Pulmonary artery endothelial cell (primary cell): ENCODE results near the gene DENND1A. TPM values are rescaled to one million over a fixed set of nuclear protein-coding genes. Genes with fewer than 3 reads are reported as not detected.
"Not testable (repeated sequence)": the region's sequence is repeated elsewhere in the genome, so short reads cannot be mapped to it uniquely, and the experiment has no call there.

ENCODE experiments used
- DNase-seq: peaks from one replicate; pipeline ENCODE4 v3.0.0-alpha.2; 2011; ENCODE audit warnings: low read depth, low spot score
- total RNA-seq: library from RNA; depleted of rRNA; stranded (reverse); fragments of >200 nt; gene quantifications from 2 replicates; pipeline ENCODE4 v1.2.3, GENCODE V29; 2014

DENND1A gene
- total RNA-seq, 1 donor from 2014 or later = 11.7 TPM

GRCh38 chr9:123825342-123826060 is 104.4 kb downstream of the DENND1A start:
- DNase-seq = no peak

GRCh38 chr9:123823194-123823947 is 106.6 kb downstream of the DENND1A start:
- DNase-seq = no peak

GRCh38 chr9:123821619-123822018 is 108.3 kb downstream of the DENND1A start:
- no peak for DNase-seq

- DNase-seq = no peak
These were observed 109.8 kb downstream of the DENND1A start for GRCh38 chr9:123820139-123820538.

GRCh38 chr9:123816817-123817472 is 113.0 kb downstream of the DENND1A start:
- DNase-seq = peak; percentile 49

GRCh38 chr9:123815856-123816255 is 114.1 kb downstream of the DENND1A start:
- not testable (repeated sequence) for DNase-seq

GRCh38 chr9:123814496-123814895 is 115.4 kb downstream of the DENND1A start:
- peak; percentile 8 for DNase-seq

- DNase-seq = no peak
These were observed 116.9 kb downstream of the DENND1A start for GRCh38 chr9:123812984-123813383.

GRCh38 chr9:123807251-123807650 is 122.7 kb downstream of the DENND1A start:
- DNase-seq = no peak

GRCh38 chr9:123806829-123807228 is 123.1 kb downstream of the DENND1A start:
- no peak for DNase-seq

- DNase-seq = no peak
These were observed 131.7 kb downstream of the DENND1A start for GRCh38 chr9:123798195-123798594.

- DNase-seq = no peak
These were observed 133.1 kb downstream of the DENND1A start for GRCh38 chr9:123796618-123797484.

GRCh38 chr9:123796094-123796493 is 133.8 kb downstream of the DENND1A start:
- no peak for DNase-seq

GRCh38 chr9:123795336-123795735 is 134.6 kb downstream of the DENND1A start:
- no peak for DNase-seq

- DNase-seq = no peak
These were observed 137.4 kb downstream of the DENND1A start for GRCh38 chr9:123792501-123792900.

- no peak for DNase-seq
These were observed 140.2 kb downstream of the DENND1A start for GRCh38 chr9:123789554-123790292.

GRCh38 chr9:123787416-123787815 is 142.5 kb downstream of the DENND1A start:
- no peak for DNase-seq

GRCh38 chr9:123784518-123784917 is 145.4 kb downstream of the DENND1A start:
- no peak for DNase-seq

GRCh38 chr9:123778232-123778902 is 151.6 kb downstream of the DENND1A start:
- no peak for DNase-seq
